Mesodermal cell (in vitro differentiated cells): ENCODE results near the gene HBA2.
"Not testable (repeated sequence)": the region's sequence is repeated elsewhere in the genome, so short reads cannot be mapped to it uniquely, and the experiment has no call there.

Source experiments
- H3K27ac ChIP-seq: 2 replicates; pipeline ENCODE4 v1.7.0; 2013; ENCODE audit warnings: mild to moderate bottlenecking, low read depth, low read length, moderate library complexity; ENCODE audit not compliant: severe bottlenecking
- H3K36me3 ChIP-seq: 2 replicates; pipeline ENCODE4 v1.7.1; 2013; ENCODE audit warnings: mild to moderate bottlenecking, low read length, moderate library complexity; ENCODE audit not compliant: control insufficient read depth, insufficient read depth
- H3K4me1 ChIP-seq: one replicate; pipeline ENCODE4 v1.7.1; 2013; ENCODE audit warnings: mild to moderate bottlenecking, low read length; ENCODE audit not compliant: insufficient read depth, control insufficient read depth, poor library complexity, severe bottlenecking
- H3K4me3 ChIP-seq: 2 replicates; pipeline ENCODE4 v1.7.0; 2013; ENCODE audit warnings: low read length, control low read depth, mild to moderate bottlenecking; ENCODE audit not compliant: insufficient read depth, poor library complexity, severe bottlenecking; ENCODE audit errors: extremely low read depth
- H3K9me3 ChIP-seq: 2 replicates; pipeline ENCODE4 v1.7.1; 2013; ENCODE audit warnings: mild to moderate bottlenecking, low read length, moderate library complexity; ENCODE audit not compliant: control insufficient read depth
- WGBS, 2 experiments: methylation state at CpG; one replicate each; pipeline ENCODE4 v1.1.5; 2013; ENCODE audit warnings: missing lambda C conversion rate in 2 of 2; ENCODE audit not compliant: insufficient coverage in 2 of 2; 5-methylcytosine and 5-hydroxymethylcytosine counted together

Gene HBA2

DNA sequence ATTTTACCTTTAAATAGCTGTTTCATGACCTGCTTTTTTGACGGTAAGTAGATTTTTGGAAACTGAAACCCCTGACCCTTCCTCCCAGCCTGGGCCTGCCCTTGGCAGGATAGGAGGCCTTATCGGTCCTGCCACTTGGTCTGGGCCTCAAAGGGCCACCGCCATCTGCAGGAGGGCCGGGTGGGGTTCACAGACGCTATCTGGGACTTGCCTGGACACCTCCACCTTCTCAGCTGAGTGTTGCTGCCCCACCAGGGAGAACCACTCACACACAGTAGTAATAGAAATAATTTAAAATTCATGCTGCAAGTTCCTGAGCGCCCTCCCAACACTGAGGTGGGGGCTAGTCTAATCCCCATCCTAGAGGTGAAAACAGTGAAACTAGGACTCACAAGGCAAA is 29.6 kb upstream of the HBA2 start:
- H3K4me1 ChIP-seq: no peaks in the 10 kb centered on the region
- no peak overlapping the region for H3K27ac ChIP-seq
- no peak overlapping the region for H3K4me3 ChIP-seq
- WGBS, 2 experiments: 86 to 90% methylated on average over 2 to 5 of the region's 6 CpGs
- H3K9me3 ChIP-seq: no peaks in the 10 kb centered on the region
- no peaks in the 10 kb centered on the region for H3K36me3 ChIP-seq

DNA sequence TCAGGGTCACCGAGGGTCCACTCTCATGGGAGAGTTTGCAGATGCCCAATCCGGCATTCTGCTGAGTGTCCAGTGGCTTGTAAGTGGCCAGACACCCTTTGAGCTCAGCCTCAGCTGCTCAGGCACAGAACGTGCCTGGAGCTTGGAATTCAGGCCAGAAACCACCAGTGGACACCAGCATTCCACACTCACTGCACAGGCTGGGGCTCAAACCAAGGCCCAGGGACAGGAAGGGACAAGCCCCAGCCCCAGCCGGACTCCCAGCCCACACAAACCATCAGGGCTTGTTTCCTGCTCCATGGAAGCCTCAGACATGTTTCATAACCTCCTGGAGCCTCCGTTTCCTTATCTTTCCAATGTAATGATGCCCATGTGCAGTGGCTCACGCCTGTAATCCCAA is 29.2 kb upstream of the HBA2 start:
- H3K9me3 ChIP-seq: no peaks in the 10 kb centered on the region
- 81 to 86% methylated on average over 5 to 6 of the region's 6 CpGs for WGBS, 2 experiments
- no peaks in the 10 kb centered on the region for H3K36me3 ChIP-seq
- H3K4me1 ChIP-seq: no peaks in the 10 kb centered on the region
- H3K4me3 ChIP-seq: no peak overlapping the region
- no peak overlapping the region for H3K27ac ChIP-seq

GRCh38 chr16:144797-145252 is 27.9 kb upstream of the HBA2 start:
- no peak overlapping the region for H3K27ac ChIP-seq
- 93 to 97% methylated on average over 14 of the region's 14 CpGs for whole genome bisulfite sequencing, 2 experiments
- no peaks in the 10 kb centered on the region for H3K9me3 ChIP-seq
- H3K4me3 ChIP-seq: no peak overlapping the region
- H3K4me1 ChIP-seq: no peaks in the 10 kb centered on the region
- H3K36me3 ChIP-seq: no peaks in the 10 kb centered on the region

DNA sequence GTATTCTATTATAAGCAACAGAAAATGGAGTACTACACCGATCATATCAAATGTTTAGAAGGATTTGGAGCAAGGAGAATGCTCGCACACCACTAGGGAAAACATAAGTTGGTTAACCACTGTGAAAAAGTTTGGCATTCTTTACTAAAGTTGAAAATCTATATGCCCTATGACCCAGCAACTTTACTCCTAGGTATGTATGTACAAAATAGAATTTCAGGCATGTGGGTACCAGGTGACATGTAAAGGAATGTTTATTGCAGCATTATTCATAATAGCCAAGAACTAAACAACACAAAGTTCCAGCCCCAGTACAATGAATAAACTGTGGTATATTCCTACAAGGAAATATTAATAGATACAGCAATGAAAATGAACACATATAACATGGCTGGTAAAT is 26.0 kb upstream of the HBA2 start:
- Histone ChIP-seq H3K4me3 (no peak overlapping the region), H3K4me1 (no peaks in the 10 kb centered on the region), H3K36me3 (no peaks in the 10 kb centered on the region), H3K9me3 (no peaks in the 10 kb centered on the region), H3K27ac (no peak overlapping the region)
- no CpG with 5 or more reads among the region's 2 CpGs for WGBS, 2 experiments

- no peaks in the 10 kb centered on the region for H3K36me3 ChIP-seq
- H3K4me3 ChIP-seq: no peak overlapping the region
- H3K4me1 ChIP-seq: no peaks in the 10 kb centered on the region
- 62% methylated on average over 8 of the region's 9 CpGs for WGBS, 2 experiments
- H3K9me3 ChIP-seq: no peaks in the 10 kb centered on the region
- no peak overlapping the region for H3K27ac ChIP-seq
Measured at GRCh38 chr16:149024-149660, 23.5 kb upstream of the HBA2 start.

DNA sequence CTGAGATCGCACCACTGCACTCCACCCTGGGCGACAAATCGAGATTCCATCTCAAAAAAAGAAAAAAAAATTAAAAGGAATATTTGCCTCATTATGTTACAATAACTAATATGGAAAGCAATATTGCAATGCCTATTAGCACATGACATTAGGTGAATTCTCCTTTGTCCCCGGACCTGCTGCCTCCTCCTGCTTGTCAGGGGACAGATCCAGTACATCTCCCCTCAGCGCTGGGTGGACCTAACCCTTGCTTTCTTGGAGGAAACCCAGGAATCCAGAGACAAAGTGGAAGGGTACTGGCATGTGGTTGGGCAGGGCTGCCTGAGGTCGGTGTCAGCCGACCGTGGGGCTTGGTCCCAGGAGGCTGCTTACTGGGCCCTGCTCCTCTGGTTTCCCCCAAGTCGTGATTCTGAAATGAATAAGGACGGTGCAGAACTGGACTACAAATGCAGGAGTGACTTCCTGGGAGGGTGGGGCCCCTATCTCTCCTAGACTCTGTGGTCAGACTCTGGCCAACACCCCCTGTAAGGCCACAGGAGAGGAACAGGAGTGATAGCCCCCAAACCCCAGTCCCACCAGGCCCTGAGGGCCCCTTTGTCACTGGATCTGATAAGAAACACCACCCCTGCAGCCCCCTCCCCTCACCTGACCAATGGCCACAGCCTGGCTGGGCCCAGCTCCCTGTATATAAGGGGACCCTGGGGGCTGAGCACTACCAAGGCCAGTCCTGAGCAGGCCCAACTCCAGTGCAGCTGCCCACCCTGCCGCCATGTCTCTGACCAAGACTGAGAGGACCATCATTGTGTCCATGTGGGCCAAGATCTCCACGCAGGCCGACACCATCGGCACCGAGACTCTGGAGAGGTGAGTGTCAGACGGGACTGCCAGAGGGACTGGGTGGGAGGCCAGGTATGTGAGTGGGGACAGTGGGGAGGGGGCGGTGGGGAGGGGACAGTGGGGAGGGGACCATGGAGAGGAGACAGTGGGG is 20.2 kb upstream of the HBA2 start, which contains the start of gene HBZ:
Gene HBZ, plus strand, starts transcription at position 504 of the 988 bp plus-strand sequence. Its CDS starts 266 bp downstream, at position 770.
- H3K4me1 ChIP-seq: no peaks in the 10 kb centered on the region
- H3K36me3 ChIP-seq: no peaks in the 10 kb centered on the region
- H3K9me3 ChIP-seq: no peaks in the 10 kb centered on the region
- no peak within 1 kb of the TSS for H3K4me3 ChIP-seq
- 90% methylated on average over 6 to 10 of the region's 17 CpGs for WGBS, 2 experiments
- no peak within 1 kb of the TSS for H3K27ac ChIP-seq

DNA sequence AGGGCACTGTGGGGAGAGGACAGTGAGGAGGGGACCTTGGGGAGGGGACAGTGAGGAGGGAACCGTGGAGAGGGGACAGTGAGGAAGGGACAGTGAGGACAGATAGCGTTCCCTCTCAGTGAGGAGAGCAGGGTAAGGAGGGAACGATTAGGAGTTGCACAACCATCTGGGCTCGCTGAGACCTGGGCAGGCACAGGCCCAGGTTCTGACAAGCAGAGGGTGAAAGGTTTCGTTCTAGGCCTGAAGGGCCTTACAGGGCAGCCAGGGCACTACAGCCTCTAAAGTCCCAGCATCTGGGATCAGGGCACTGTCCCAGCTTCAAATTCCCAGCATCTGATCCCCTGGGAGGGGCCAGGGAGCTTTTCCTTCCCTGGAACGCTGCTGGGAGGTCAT is 19.6 kb upstream of the HBA2 start:
- not testable (repeated sequence) for H3K4me3 ChIP-seq, H3K4me1 ChIP-seq, H3K27ac ChIP-seq, H3K9me3 ChIP-seq, H3K36me3 ChIP-seq
- 57% methylated on average over 1 of the region's 6 CpGs; no CpG with 5 or more reads in 1 of the 2 experiments for WGBS, 2 experiments

GRCh38 chr16:153550-154216 is 19.0 kb upstream of the HBA2 start:
- H3K36me3 ChIP-seq, H3K4me1 ChIP-seq, H3K27ac ChIP-seq, H3K4me3 ChIP-seq, H3K9me3 ChIP-seq: not testable (repeated sequence)
- no CpG with 5 or more reads among the region's 74 CpGs for WGBS, 2 experiments

DNA sequence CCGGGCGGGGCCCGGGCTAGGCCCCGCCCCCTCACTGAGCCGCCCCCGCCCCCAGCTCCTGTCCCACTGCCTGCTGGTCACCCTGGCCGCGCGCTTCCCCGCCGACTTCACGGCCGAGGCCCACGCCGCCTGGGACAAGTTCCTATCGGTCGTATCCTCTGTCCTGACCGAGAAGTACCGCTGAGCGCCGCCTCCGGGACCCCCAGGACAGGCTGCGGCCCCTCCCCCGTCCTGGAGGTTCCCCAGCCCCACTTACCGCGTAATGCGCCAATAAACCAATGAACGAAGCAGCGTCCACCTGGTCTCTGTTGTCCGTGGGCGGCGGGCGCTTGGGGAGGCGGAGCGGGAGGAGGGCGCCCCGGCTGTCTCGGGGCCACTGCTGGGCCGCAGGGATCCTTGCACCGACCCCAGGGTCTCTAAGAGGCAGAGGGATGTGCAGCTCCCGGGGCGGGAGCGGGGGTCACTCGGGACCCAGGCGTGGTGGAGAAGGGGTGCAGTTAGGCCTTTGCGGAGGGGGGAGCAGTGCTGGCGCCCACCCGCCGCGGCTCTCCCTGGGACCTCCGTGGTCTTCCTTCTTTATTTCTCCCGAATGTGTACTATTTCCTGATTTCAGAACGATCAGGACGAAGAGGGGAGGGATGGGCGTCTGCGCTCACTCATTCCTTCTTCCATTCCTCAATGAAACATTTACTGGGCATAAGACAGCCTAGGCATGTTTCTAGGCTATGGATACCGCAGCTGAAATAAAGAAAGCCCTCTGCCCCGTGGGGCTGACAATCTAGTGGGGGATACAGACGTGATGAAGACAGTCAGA is 18.3 kb upstream of the HBA2 start:
- Histone ChIP-seq H3K36me3 (no peaks in the 10 kb centered on the region), H3K4me1 (no peaks in the 10 kb centered on the region), H3K4me3 (peak overlapping the region; percentile 33), H3K9me3 (no peaks in the 10 kb centered on the region), H3K27ac (no peak overlapping the region)
- WGBS, 2 experiments: 1 to 2% methylated on average over 34 to 41 of the region's 59 CpGs

- H3K4me1 ChIP-seq: no peaks in the 10 kb centered on the region
- no peak overlapping the region for H3K4me3 ChIP-seq
- 61 to 97% methylated on average over 3 of the region's 7 CpGs for WGBS, 2 experiments
- no peak overlapping the region for H3K27ac ChIP-seq
- no peaks in the 10 kb centered on the region for H3K36me3 ChIP-seq
- H3K9me3 ChIP-seq: no peaks in the 10 kb centered on the region
Measured at GRCh38 chr16:155031-155398, 17.7 kb upstream of the HBA2 start.
